Measurements from ENCODE around the gene NOS1AP. TPM values are rescaled to one million over a fixed set of nuclear protein-coding genes. Genes with fewer than 3 reads are reported as not detected.

The NOS1AP gene
- total and polyA plus RNA-seq, 2 donors (not counting 3 experiments of a cell fraction or from before 2014, with no cell fraction given), result 1.3 to 5.4 TPM

- Histone ChIP-seq H3K9ac (replicated peaks; ENCODE audit: extremely low read depth, insufficient read depth, low read length) (no peak overlapping the region), H3K79me2 (ENCODE audit: control insufficient read depth, insufficient read depth, low read length) (no peaks in the 10 kb centered on the region), H3K9me3 (replicated peaks; ENCODE audit: control insufficient read depth, insufficient read depth, low read length) (no peaks in the 10 kb centered on the region), H3K4me3 (replicated peaks in 1 of 3; ENCODE audit: insufficient read depth in 1 of 3, low read depth in 1 of 3, low read length in 3 of 3) (no peak overlapping the region), H3K4me2 (ENCODE audit: insufficient read depth, low read length) (no peak overlapping the region), H2AFZ (ENCODE audit: low read depth, low read length) (no peak overlapping the region), H3K27me3 (ENCODE audit: control insufficient read depth in 2 of 2, insufficient read depth in 2 of 2, low read length in 2 of 2) (no peaks in the 10 kb centered on the region), H4K20me1 (replicated peaks; ENCODE audit: control insufficient read depth, extremely low read depth, insufficient read depth, low read length) (no peaks in the 10 kb centered on the region), H3K27ac (ENCODE audit: insufficient read depth, low read depth, low read length) (no peak overlapping the region), H3K4me1 (ENCODE audit: control insufficient read depth, extremely low read depth, insufficient read depth, low read length) (no peaks in the 10 kb centered on the region), H3K36me3 (ENCODE audit: control insufficient read depth in 2 of 2, extremely low read depth in 1 of 2, insufficient read depth in 2 of 2, low read length in 2 of 2) (no peaks in the 10 kb centered on the region), H3K9me1 (replicated peaks; ENCODE audit: control insufficient read depth, extremely low read depth, insufficient read depth, low read length) (no peaks in the 10 kb centered on the region)
- TF ChIP-seq GATA2 (IDR thresholded peaks at IDR 0.05; ENCODE audit: insufficient read depth, insufficient read length, low read depth, low read length) (no peak), POLR2A (IDR thresholded peaks at IDR 0.05; ENCODE audit: low read depth, low read length) (no peak), FOS (IDR thresholded peaks at IDR 0.05; ENCODE audit: borderline replicate concordance, insufficient read depth, low read length) (no peak), EZH2 (IDR thresholded peaks at IDR 0.05; ENCODE audit: borderline replicate concordance, low read depth, low read length, severe bottlenecking) (no peak), POLR2AphosphoS5 (IDR thresholded peaks at IDR 0.05; ENCODE audit: insufficient read depth, low read depth, low read length) (no peak), CTCF (IDR thresholded peaks at IDR 0.05; ENCODE audit: extremely low read depth in 1 of 2, insufficient read depth in 1 of 2, low read depth in 1 of 2, low read length in 2 of 2) (no peak), JUN (IDR thresholded peaks at IDR 0.05; ENCODE audit: borderline replicate concordance, insufficient read depth, insufficient read length, low read depth) (no peak), MYC (IDR thresholded peaks at IDR 0.05; ENCODE audit: low read depth, low read length) (no peak)
- TF ChIP-seq, protein P1, sequence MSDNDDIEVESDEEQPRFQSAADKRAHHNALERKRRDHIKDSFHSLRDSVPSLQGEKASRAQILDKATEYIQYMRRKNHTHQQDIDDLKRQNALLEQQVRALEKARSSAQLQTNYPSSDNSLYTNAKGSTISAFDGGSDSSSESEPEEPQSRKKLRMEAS (IDR thresholded peaks at IDR 0.05; ENCODE audit: insufficient read depth, insufficient read length), result no peak
- dilution Hi-C loops (cut with MboI; ENCODE audit: extremely low pct_ligation_motif_present, low sequenced_read_pairs), result no loop called here
- DNase-seq (ENCODE audit: low read depth, low spot score) (no peak), FAIRE-seq (no peak)
- POLR2A ChIA-PET, result no interaction called here
- BruUV-seq (replicated peaks), result no TSS peak
- CTCF ChIA-PET, result interaction anchor here (0.9 kb wide), 1 partner anchor 21 kb away, joined by 3 read pairs; no protein-coding TSS in a partner anchor
- intact Hi-C loops (cut with micrococcal nuclease), result no loop called here
These were observed 303.6 kb downstream of the NOS1AP start for GRCh38 chr1:162373072-162373427.
